WTC11 (cell line): ENCODE data around the gene VTA1. TPM values are rescaled to one million over a fixed set of nuclear protein-coding genes. Genes with fewer than 3 reads are reported as not detected.

Source experiments
- ATAC-seq: fragments of 200-7000 bp; cut with Tn5 transposase; 2 replicates; pipeline ENCODE4 v1.10.0; 2021; ENCODE audit warnings: mild to moderate bottlenecking, moderate library complexity
- CTCF ChIA-PET: fragments of 300-600 bp; sonication (Branson Sonifier 250); formaldehyde crosslinking; loops from one replicate; lab custom pipeline; 2021; ENCODE audit warnings: antibody characterized with exemption; lab: Charles Lee
- POLR2A ChIA-PET: fragments of 350-600 bp; sonication (Branson Sonifier 250); formaldehyde crosslinking; loops from one replicate; lab custom pipeline; 2021; ENCODE audit warnings: antibody characterized with exemption; lab: Charles Lee
- DNase-seq: peaks from one replicate; pipeline ENCODE4 v3.0.0; 2021; ENCODE audit warnings: low spot score
- H3K27ac Mint-ChIP-seq: 2 replicates; pipeline ENCODE4 v1.8.0; 2021; ENCODE audit warnings: mixed read lengths
- H3K27me3 Mint-ChIP-seq: 2 replicates; pipeline ENCODE4 v1.8.0; 2021; ENCODE audit warnings: low read depth, mild to moderate bottlenecking, moderate library complexity, mixed read lengths
- H3K36me3 Mint-ChIP-seq: 2 replicates; pipeline ENCODE4 v1.8.0; 2021; ENCODE audit warnings: mixed read lengths
- H3K4me1 Mint-ChIP-seq: 2 replicates; pipeline ENCODE4 v1.8.0; 2022; ENCODE audit warnings: mixed read lengths
- H3K4me3 Mint-ChIP-seq: 2 replicates; pipeline ENCODE4 v1.8.0; 2021; ENCODE audit warnings: mild to moderate bottlenecking, moderate library complexity, mixed read lengths
- H3K9me3 Mint-ChIP-seq: 2 replicates; pipeline ENCODE4 v1.8.0; 2021; ENCODE audit warnings: mixed read lengths
- ATF6 ChIP-seq: sonication (generic); formaldehyde crosslinking; IDR thresholded peaks from 2 replicates; pipeline ENCODE4 v1.8.1; 2023; ENCODE audit warnings: mild to moderate bottlenecking, missing genetic modification reagents
- CBFB ChIP-seq: sonication (generic); formaldehyde crosslinking; IDR thresholded peaks from 2 replicates; pipeline ENCODE4 v1.8.1; 2022; ENCODE audit warnings: mild to moderate bottlenecking, low read depth, missing genetic modification reagents
- ELF4 ChIP-seq: sonication (generic); formaldehyde crosslinking; IDR thresholded peaks from 2 replicates; pipeline ENCODE4 v1.8.1; 2022; ENCODE audit warnings: low read depth, mild to moderate bottlenecking, moderate library complexity, missing genetic modification reagents
- EMX1 ChIP-seq: fragments of 250-450 bp; sonication (Bioruptor Pico); IDR thresholded peaks from 2 replicates; pipeline ENCODE4 v1.8.0; 2021; ENCODE audit warnings: mild to moderate bottlenecking
- FOXJ3 ChIP-seq: sonication (generic); formaldehyde crosslinking; IDR thresholded peaks from 2 replicates; pipeline ENCODE4 v1.9.0; 2021; ENCODE audit warnings: missing genetic modification reagents, mild to moderate bottlenecking, borderline replicate concordance
- IRF2 ChIP-seq: sonication (generic); formaldehyde crosslinking; IDR thresholded peaks from 2 replicates; pipeline ENCODE4 v1.8.0; 2022; ENCODE audit warnings: low read depth, missing genetic modification reagents, borderline replicate concordance
- JUN ChIP-seq: sonication (generic); formaldehyde crosslinking; IDR thresholded peaks from 2 replicates; pipeline ENCODE4 v1.8.0; 2023; ENCODE audit warnings: mild to moderate bottlenecking, missing genetic modification reagents
- NFE2L1 ChIP-seq: sonication (generic); formaldehyde crosslinking; IDR thresholded peaks from 2 replicates; pipeline ENCODE4 v1.8.1; 2023; ENCODE audit warnings: missing genetic modification reagents
- NR1H2 ChIP-seq: sonication (generic); formaldehyde crosslinking; IDR thresholded peaks from 2 replicates; pipeline ENCODE4 v1.9.0; 2021; ENCODE audit warnings: mild to moderate bottlenecking, moderate library complexity, missing genetic modification reagents
- NR3C1 ChIP-seq: sonication (generic); formaldehyde crosslinking; conservative IDR thresholded peaks from 2 replicates; pipeline ENCODE4 v1.8.1; 2023; ENCODE audit warnings: low read depth, mild to moderate bottlenecking, missing genetic modification reagents
- PREB ChIP-seq: sonication (generic); formaldehyde crosslinking; IDR thresholded peaks from 2 replicates; pipeline ENCODE4 v1.8.1; 2022; ENCODE audit warnings: mild to moderate bottlenecking, missing genetic modification reagents, moderate library complexity, borderline replicate concordance
- SMAD3 ChIP-seq: sonication (generic); formaldehyde crosslinking; IDR thresholded peaks from 2 replicates; pipeline ENCODE4 v1.8.0; 2022; ENCODE audit warnings: missing genetic modification reagents, mild to moderate bottlenecking, borderline replicate concordance
- TCF7 ChIP-seq: sonication (generic); formaldehyde crosslinking; IDR thresholded peaks from 2 replicates; pipeline ENCODE4 v1.8.0; 2022; ENCODE audit warnings: mild to moderate bottlenecking, low read depth, missing genetic modification reagents, moderate library complexity
- TEAD1 ChIP-seq: sonication (generic); formaldehyde crosslinking; IDR thresholded peaks from 2 replicates; pipeline ENCODE4 v1.8.0; 2022; ENCODE audit warnings: mild to moderate bottlenecking, missing genetic modification reagents
- TEAD4 ChIP-seq: sonication (generic); formaldehyde crosslinking; IDR thresholded peaks from 2 replicates; pipeline ENCODE4 v1.8.0; 2022; ENCODE audit warnings: mild to moderate bottlenecking, missing genetic modification reagents
- ZNF263 ChIP-seq: sonication (generic); formaldehyde crosslinking; IDR thresholded peaks from 2 replicates; pipeline ENCODE4 v1.8.1; 2022; ENCODE audit warnings: low read depth, mild to moderate bottlenecking, moderate library complexity, missing genetic modification reagents
- ZNF317 ChIP-seq: sonication (generic); formaldehyde crosslinking; IDR thresholded peaks from 2 replicates; pipeline ENCODE4 v1.8.1; 2023; ENCODE audit warnings: low read depth, mild to moderate bottlenecking, moderate library complexity, missing genetic modification reagents, borderline replicate concordance
- ZSCAN18 ChIP-seq: fragments of 250-450 bp; sonication (Bioruptor Pico); IDR thresholded peaks from 2 replicates; pipeline ENCODE4 v2.1.2; 2022; ENCODE audit warnings: mild to moderate bottlenecking, moderate library complexity
- total RNA-seq: library from RNA; stranded (reverse); gene quantifications from 3 replicates; pipeline ENCODE4 v1.2.3, GENCODE V29; 2021
- TF ChIP-seq, protein P1 (sequence below): sonication (generic); formaldehyde crosslinking; IDR thresholded peaks from 2 replicates; pipeline ENCODE4 v1.8.1; 2023; ENCODE audit warnings: mild to moderate bottlenecking, moderate library complexity, missing genetic modification reagents
- TF ChIP-seq, protein P2 (sequence below): sonication (generic); formaldehyde crosslinking; IDR thresholded peaks from 2 replicates; pipeline ENCODE4 v1.8.1; 2022; ENCODE audit warnings: mild to moderate bottlenecking, moderate library complexity, missing genetic modification reagents
- TF ChIP-seq, protein P3 (sequence below): sonication (generic); formaldehyde crosslinking; IDR thresholded peaks from 2 replicates; pipeline ENCODE4 v1.8.0; 2022; ENCODE audit warnings: mild to moderate bottlenecking, missing genetic modification reagents
- TF ChIP-seq, protein P4 (sequence below): sonication (generic); formaldehyde crosslinking; IDR thresholded peaks from 2 replicates; pipeline ENCODE4 v1.8.1; 2022; ENCODE audit warnings: low read depth, missing genetic modification reagents, borderline replicate concordance

VTA1 gene
- total RNA-seq, 1 experiment from 2014 or later = 55.4 TPM

DNA sequence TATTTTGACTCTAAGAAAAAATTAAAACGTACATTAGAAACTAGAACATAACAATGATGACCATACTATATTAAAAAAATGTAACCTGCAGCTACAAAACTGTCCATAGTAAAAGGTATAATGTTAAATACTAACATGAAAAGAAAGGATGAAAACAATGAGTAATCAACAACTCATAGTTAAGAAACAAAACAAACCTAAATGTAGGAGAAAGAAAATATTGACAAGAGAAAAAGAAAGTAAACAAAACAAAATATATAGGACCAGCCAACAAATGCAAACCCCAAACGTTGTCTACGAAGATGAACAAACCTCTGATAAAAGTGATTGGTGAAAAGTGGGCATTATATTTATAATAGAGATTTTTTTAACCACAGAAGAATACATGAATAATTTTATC, 113.7 kb downstream of the VTA1 start (continued):
- TF ChIP-seq EMX1 = no peak
- TF ChIP-seq JUN (CRISPR knock-in tag) = no peak
- TF ChIP-seq ELF4 (CRISPR knock-in tag) = no peak
- TF ChIP-seq ZNF317 (CRISPR knock-in tag) = no peak
- no peak for TF ChIP-seq PREB
- TF ChIP-seq NR1H2 (CRISPR knock-in tag) = no peak
- no peak for TF ChIP-seq IRF2 (CRISPR knock-in tag)
- TF ChIP-seq, protein P1, sequence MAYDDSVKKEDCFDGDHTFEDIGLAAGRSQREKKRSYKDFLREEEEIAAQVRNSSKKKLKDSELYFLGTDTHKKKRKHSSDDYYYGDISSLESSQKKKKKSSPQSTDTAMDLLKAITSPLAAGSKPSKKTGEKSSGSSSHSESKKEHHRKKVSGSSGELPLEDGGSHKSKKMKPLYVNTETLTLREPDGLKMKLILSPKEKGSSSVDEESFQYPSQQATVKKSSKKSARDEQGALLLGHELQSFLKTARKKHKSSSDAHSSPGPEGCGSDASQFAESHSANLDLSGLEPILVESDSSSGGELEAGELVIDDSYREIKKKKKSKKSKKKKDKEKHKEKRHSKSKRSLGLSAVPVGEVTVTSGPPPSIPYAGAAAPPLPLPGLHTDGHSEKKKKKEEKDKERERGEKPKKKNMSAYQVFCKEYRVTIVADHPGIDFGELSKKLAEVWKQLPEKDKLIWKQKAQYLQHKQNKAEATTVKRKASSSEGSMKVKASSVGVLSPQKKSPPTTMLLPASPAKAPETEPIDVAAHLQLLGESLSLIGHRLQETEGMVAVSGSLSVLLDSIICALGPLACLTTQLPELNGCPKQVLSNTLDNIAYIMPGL (CRISPR knock-in tag) = no peak
- TF ChIP-seq ZSCAN18 (CRISPR knock-in tag) = no peak
- TF ChIP-seq, protein P2, sequence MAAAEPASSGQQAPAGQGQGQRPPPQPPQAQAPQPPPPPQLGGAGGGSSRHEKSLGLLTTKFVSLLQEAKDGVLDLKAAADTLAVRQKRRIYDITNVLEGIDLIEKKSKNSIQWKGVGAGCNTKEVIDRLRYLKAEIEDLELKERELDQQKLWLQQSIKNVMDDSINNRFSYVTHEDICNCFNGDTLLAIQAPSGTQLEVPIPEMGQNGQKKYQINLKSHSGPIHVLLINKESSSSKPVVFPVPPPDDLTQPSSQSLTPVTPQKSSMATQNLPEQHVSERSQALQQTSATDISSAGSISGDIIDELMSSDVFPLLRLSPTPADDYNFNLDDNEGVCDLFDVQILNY (CRISPR knock-in tag) = no peak

DNA sequence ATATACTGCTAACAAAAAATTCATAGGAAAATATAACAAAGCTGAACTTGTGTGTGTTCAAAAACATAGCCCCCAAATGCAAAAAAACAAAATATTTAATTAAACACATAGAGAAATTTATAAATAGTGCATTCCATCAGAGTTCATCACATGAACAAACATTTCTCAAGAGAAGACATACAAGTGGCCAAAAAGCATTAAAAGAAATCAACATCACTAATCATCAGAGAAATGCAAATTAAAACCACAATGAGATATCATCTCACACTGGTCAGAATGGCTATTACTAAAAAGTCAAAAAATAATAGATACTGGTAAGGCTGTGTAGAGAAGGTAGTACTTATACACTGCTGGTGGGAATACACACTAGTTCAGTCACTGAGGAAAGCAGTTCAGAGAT, 115.2 kb downstream of the VTA1 start:
- no peak for TF ChIP-seq TEAD1 (CRISPR knock-in tag)
- no peak for TF ChIP-seq NFE2L1 (CRISPR knock-in tag)
- TF ChIP-seq NR3C1 (CRISPR knock-in tag) = no peak
- no peak for TF ChIP-seq SMAD3 (CRISPR knock-in tag)
- TF ChIP-seq ATF6 (CRISPR knock-in tag) = no peak
- no peak for TF ChIP-seq TEAD4
- no peak for TF ChIP-seq JUN (CRISPR knock-in tag)
- no peak for TF ChIP-seq TCF7 (CRISPR knock-in tag)
- no peak for TF ChIP-seq FOXJ3 (CRISPR knock-in tag)
- no peak for TF ChIP-seq ZNF263 (CRISPR knock-in tag)
- TF ChIP-seq, protein P3, sequence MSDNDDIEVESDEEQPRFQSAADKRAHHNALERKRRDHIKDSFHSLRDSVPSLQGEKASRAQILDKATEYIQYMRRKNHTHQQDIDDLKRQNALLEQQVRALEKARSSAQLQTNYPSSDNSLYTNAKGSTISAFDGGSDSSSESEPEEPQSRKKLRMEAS = no peak
- no peak for TF ChIP-seq IRF2 (CRISPR knock-in tag)
- TF ChIP-seq, protein P4, sequence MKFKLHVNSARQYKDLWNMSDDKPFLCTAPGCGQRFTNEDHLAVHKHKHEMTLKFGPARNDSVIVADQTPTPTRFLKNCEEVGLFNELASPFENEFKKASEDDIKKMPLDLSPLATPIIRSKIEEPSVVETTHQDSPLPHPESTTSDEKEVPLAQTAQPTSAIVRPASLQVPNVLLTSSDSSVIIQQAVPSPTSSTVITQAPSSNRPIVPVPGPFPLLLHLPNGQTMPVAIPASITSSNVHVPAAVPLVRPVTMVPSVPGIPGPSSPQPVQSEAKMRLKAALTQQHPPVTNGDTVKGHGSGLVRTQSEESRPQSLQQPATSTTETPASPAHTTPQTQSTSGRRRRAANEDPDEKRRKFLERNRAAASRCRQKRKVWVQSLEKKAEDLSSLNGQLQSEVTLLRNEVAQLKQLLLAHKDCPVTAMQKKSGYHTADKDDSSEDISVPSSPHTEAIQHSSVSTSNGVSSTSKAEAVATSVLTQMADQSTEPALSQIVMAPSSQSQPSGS = no peak
- no peak for TF ChIP-seq CBFB (CRISPR knock-in tag)
- ATAC-seq (no peak), DNase-seq (no peak)
- POLR2A ChIA-PET = no interaction called here
- H3K27ac Mint-ChIP-seq = no peak overlapping the region
- H3K4me1 Mint-ChIP-seq = no peaks in the 10 kb centered on the region
- CTCF ChIA-PET = no interaction called here
- H3K27me3 Mint-ChIP-seq = no peaks in the 10 kb centered on the region
- no peaks in the 10 kb centered on the region for H3K36me3 Mint-ChIP-seq
- no peak overlapping the region for H3K4me3 Mint-ChIP-seq
- H3K9me3 Mint-ChIP-seq = no peaks in the 10 kb centered on the region
